ENCODE measurements around the gene RBSN.

DNA sequence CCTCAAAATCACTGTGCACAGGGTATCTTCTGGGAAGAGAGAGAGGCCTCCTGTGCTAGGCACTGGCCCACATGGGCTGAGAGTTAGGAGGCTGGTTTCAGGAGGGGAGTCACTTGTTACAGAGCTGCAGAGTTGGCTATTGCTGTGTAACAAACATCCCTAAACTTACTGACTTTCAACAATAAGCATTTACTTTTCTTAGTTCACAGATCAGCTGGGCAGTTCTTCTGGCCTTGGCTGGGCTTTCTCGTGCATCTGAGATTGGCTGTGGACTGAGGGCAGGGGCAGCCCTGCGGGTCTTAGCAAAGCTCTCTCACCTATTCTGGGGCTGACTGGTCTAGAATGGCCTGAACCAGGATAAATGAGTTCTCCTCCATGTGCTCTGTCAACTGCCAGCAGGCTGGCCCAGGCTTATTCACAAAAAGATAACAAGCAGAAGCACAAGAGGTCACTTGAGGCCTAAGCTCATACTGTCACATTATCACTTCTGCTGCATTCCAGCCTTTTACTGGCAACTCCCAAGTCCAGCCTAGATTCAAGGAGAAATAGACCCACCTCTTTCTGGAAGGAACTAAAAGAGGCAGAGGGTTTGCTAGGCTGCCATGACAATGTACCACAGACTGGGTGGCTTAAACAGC, 17.2 kb upstream of the RBSN start:
- TF ChIP-seq, protein P1, sequence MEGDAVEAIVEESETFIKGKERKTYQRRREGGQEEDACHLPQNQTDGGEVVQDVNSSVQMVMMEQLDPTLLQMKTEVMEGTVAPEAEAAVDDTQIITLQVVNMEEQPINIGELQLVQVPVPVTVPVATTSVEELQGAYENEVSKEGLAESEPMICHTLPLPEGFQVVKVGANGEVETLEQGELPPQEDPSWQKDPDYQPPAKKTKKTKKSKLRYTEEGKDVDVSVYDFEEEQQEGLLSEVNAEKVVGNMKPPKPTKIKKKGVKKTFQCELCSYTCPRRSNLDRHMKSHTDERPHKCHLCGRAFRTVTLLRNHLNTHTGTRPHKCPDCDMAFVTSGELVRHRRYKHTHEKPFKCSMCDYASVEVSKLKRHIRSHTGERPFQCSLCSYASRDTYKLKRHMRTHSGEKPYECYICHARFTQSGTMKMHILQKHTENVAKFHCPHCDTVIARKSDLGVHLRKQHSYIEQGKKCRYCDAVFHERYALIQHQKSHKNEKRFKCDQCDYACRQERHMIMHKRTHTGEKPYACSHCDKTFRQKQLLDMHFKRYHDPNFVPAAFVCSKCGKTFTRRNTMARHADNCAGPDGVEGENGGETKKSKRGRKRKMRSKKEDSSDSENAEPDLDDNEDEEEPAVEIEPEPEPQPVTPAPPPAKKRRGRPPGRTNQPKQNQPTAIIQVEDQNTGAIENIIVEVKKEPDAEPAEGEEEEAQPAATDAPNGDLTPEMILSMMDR (IDR thresholded peaks at IDR 0.05; ENCODE audit: low read depth, low read length, poor library complexity, severe bottlenecking) = no peak
- TF ChIP-seq EZH2phosphoT487 (IDR thresholded peaks at IDR 0.05; ENCODE audit: borderline replicate concordance, low read length) = no peak

Measured in DOHH2 (cell line).